Tongue (tissue), 2 donors: ENCODE results near the gene JAG2. TPM values are rescaled to one million over a fixed set of nuclear protein-coding genes. Genes with fewer than 3 reads are reported as not detected.

ENCODE experiments used
- DNase-seq: peaks from one replicate; pipeline ENCODE4 v3.0.0-alpha.2; 2015
- total RNA-seq: library from RNA; depleted of rRNA; stranded (reverse); fragments of >200 nt; gene quantifications from one replicate; pipeline ENCODE4 v1.2.3, GENCODE V29; 2014

The JAG2 gene
- total RNA-seq, 1 donor from 2014 or later: 58.5 TPM

- DNase-seq: no peak
Measured at GRCh38 chr14:105150368-105151083, 18.1 kb downstream of the JAG2 start.

- DNase-seq: no peak
Measured at GRCh38 chr14:105150026-105150367, 18.6 kb downstream of the JAG2 start.

- no peak for DNase-seq
Measured at GRCh38 chr14:105149146-105149781, 19.3 kb downstream of the JAG2 start.

GRCh38 chr14:105148604-105149145, 19.9 kb downstream of the JAG2 start:
- no peak for DNase-seq

GRCh38 chr14:105147671-105148603, 20.6 kb downstream of the JAG2 start:
- DNase-seq: no peak

GRCh38 chr14:105146976-105147635, 21.5 kb downstream of the JAG2 start:
- no peak for DNase-seq

- DNase-seq: no peak
Measured at GRCh38 chr14:105146181-105146975, 22.2 kb downstream of the JAG2 start.

GRCh38 chr14:105145381-105146180, 23.0 kb downstream of the JAG2 start:
- DNase-seq: no peak

- DNase-seq: no peak
Measured at GRCh38 chr14:105144666-105145380, 23.8 kb downstream of the JAG2 start.

- no peak for DNase-seq
Measured at GRCh38 chr14:105144026-105144665, 24.4 kb downstream of the JAG2 start.

GRCh38 chr14:105143451-105144025, 25.0 kb downstream of the JAG2 start:
- no peak for DNase-seq

GRCh38 chr14:105142651-105143450, 25.7 kb downstream of the JAG2 start:
- DNase-seq: no peak

- no peak for DNase-seq
Measured at GRCh38 chr14:105141486-105142281, 26.9 kb downstream of the JAG2 start.

- DNase-seq: no peak
Measured at GRCh38 chr14:105141026-105141425, 27.6 kb downstream of the JAG2 start.

- no peak for DNase-seq
Measured at GRCh38 chr14:105140581-105140980, 28.0 kb downstream of the JAG2 start.

- no peak for DNase-seq
Measured at GRCh38 chr14:105139831-105140239, 28.7 kb downstream of the JAG2 start.

GRCh38 chr14:105139212-105139825, 29.3 kb downstream of the JAG2 start:
- DNase-seq: no peak
